Epithelial cell of prostate (primary cell): ENCODE measurements around the gene IKZF3.
"Not testable (repeated sequence)": the region's sequence is repeated elsewhere in the genome, so short reads cannot be mapped to it uniquely, and the experiment has no call there.

Experiments used
- DNase-seq: peaks from one replicate; pipeline ENCODE4 v3.0.0-alpha.2; 2011; ENCODE audit warnings: low read depth, low spot score
- H3K27ac ChIP-seq: fragments of 450-650 bp; 2 replicates; pipeline ENCODE4 v1.5.1; 2017; ENCODE audit warnings: mild to moderate bottlenecking

IKZF3 gene

DNA sequence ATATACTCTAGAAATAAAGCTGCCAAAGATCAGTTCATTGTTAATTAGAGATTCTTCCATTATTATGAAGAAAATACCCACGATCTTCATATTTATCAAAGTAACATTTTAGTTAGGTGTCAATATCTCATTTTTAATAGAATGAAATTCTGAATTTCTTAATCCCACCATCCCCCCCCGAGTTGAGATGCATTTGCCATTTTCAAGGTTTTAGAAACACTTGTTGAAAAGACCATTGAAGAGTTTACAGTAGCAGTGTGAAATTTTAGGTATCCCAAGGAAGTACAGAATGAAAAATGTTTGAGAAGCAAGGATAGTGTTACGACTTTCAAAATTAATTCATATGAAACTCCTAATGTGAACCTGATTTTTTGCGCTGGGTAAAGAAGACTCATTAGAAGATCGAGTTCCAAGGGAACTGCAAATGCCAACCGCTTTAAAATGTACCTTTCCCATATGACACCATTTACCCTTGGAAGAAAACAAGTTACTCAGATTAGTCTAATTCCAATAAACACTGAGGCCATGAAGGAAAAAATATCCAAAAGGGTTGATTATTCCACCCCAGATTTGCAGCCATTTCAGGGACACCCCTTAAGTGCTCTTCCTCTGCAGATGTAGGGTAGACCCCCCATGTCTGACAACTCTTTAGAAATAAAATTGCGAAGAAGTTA, 731 bp downstream of the IKZF3 start:
- H3K27ac ChIP-seq, result no peak overlapping the region
- DNase-seq, result no peak

DNA sequence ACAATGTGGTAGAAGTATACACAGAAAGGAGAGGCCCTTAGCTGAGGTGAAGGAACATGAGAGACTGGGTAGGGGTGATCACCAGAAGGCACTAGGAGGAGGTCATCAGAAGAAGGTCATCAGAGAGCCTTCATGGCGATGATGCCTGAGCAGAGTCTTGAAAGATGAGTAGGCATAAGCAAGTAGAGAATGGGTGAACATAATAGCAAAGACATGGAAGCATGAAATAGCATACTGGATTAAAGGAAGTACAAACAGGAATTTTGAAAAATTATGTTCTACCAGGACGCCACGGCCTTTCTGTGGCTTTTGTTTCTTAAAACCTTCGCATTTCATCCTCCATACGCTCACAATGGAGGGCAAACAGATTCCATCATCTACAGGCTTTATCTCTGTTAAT, 2.9 kb downstream of the IKZF3 start:
- no peak for DNase-seq
- no peak overlapping the region for H3K27ac ChIP-seq

DNA sequence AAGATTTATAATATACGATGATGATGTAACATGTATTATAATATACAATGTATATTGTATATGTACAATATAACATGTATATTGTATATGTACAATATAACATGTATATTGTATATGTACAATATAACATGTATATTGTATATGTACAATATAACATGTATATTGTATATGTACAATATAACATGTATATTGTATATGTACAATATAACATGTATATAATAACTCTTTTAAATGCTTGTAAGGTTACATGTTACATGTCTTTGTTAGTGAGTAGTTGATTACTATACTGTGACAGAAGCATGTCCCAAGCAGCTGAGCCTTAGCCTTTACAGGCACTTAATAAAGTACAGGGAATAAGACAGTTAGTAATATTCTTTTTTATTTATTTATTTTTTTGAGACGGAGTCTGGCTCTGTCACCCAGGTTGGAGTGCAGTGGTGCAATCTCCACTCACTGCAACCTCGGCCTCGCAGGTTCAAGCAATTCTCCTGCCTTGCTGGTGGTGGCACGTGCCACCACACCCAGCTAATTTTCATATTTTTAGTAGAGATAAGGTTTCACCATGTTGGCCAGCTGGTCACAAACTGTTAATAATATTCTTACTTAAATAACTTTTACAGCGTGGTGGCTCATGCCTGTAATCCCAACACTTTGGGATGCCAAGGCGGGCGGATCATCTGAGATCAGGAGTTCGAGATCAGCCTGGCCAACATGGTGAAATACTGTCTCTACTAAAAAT, 8.0 kb downstream of the IKZF3 start:
- not testable (repeated sequence) for H3K27ac ChIP-seq, DNase-seq

DNA sequence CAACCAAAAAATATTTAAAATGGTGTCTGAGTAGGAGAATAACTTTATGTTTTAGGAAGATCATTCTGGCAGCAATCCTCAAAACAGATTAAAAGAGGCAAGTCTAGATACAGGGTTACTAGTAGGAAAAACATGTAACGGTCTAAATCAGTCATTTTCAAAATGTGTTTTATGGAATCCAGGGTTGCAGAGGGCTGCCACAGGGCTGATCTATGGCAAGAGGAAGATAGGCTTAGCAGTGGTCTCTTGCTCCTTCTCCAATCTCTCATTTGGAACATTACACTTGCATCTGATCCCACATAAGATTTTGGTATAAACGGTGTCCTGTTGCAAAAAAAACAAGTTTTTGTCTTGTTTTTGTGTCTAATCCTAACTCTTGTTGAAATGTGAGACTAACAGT, 9.2 kb downstream of the IKZF3 start:
- DNase-seq, result no peak
- H3K27ac ChIP-seq, result no peak overlapping the region

DNA sequence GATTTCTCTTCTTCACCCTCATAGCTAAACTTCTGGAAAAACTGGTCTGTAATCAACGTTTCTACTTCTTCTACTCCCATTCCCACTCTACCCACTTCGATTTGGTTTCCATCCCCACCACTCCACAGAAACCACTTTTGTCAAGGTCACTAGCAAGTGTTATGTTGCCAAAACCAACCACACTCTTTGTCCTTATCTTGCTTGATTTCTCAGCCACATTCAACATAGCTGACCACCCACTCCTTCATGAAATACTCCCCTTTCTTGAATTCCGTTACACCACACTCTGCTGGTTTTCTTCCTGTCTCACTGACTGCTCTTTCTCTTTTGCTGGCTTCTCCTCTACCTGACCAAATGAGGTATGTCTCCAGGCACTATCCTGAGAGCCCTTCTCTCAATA, 11.9 kb downstream of the IKZF3 start:
- DNase-seq, result no peak

DNA sequence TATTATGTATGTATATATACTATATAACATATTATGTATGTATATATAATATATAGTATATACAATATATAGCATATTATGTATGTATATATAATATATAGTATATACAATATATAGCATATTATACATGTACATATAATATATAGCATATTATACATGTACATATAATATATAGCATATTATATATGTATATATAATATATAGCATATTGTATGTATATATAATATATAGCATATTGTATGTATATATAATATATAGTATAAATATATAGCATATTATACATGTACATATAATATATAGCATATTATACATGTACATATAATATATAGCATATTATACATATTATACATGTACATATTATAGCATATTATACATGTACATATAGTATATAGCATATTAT, 13.9 kb downstream of the IKZF3 start:
- not testable (repeated sequence) for H3K27ac ChIP-seq, DNase-seq

More for the DNA sequence above, 11.9 kb downstream of the IKZF3 start:
- H3K27ac ChIP-seq, result no peak overlapping the region

DNA sequence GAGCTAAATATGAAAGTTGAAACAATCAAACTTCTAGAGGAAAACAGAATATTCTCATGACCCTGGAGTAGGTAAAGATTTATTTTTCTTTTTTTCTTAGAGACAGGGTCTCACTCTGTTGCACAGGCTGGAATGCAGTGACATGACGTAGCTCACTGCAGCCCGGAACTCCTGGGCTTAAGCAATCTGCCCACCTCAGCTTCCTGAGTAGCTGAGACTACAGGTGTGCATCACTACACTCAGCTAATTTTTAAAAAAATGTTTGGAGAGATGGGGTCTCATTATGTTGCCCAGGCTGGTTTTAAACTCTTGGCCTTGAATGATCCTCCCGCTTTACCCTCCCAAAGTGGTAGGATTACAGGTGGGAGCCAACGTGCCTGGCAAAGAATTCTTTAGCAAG, 15.5 kb downstream of the IKZF3 start:
- H3K27ac ChIP-seq, result no peak overlapping the region
- DNase-seq, result no peak

DNA sequence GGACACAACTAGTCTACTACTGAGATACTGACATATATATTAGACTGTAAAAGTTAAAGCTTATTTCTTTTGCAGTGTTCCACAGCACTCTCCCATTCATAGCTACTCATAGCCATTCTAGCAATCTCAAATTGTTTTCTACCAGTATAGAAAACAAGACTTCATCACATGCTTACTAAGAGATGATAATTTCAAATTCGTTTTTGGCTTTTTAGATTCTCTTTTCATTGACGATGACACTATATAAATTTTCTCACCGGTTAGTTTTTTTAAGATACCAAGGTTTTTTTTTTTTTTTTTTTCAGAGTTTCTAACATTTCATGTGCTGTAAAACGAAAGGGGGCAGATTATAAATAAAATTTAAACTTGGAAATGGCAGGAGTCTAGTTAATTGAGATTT, 17.9 kb downstream of the IKZF3 start:
- DNase-seq, result no peak
- H3K27ac ChIP-seq, result no peak overlapping the region

DNA sequence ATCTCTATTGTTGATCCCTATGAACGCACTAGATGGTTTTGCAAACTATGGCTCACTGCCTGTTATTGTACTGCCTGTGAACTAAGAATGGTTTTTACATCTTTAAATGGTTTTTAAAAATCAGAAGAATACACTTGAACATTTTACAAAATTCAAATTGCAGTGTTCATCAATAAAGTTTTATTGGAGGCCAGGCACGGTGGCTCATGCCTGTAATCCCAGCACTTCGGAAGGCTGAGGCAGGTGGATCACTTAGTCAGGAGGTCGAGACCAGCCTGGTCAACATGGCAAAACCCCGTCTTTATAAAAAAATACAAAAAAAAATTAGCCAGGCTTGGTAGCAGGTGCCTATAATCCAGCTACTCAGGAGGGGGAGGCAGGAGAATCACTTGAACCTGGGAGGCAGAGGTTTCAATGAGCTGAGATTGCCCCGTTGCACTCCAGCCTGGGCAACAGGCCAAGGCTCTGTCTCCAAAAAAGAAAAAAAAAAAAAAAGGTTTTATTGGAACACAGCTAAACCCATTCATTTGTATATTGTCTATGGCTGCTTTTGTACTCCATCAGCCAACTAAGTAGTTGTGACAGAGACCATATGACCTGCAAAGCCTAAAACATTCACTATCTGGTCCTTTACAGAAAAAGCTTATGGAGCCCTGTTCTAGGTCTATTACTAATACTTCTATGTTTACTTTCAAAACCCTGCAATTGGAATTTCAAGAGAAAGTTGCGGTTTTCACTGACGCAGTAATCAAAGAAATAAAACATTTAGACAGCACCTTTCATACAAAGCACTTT, 18.9 kb downstream of the IKZF3 start:
- H3K27ac ChIP-seq, result no peak overlapping the region
- DNase-seq, result no peak

DNA sequence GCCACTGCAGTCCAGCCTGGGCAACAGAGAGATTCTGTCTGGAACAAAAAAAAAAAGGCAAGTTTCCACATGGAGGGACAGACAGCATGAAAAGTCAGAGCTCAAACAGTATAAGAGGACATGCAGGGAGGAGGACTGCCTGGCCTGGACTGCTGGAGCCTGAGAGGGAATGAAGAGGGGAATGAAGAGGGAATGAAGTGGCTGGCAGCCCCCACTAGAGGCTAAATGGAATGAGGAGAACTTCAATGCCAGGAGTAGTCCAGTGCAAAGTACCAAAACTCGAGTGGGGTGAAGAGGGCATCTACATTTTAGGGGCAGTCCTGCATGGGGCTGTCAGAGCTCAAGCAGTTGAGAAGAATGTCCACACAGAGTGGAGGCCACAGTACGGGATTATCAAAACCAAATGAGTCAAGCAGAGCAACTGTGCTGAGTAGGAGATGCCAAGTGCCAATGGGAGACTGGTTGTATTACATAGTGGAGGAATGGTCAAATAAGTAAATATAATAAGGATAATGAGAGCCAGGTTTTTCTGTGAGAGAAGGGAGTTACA, 22.9 kb downstream of the IKZF3 start:
- H3K27ac ChIP-seq, result no peak overlapping the region
- no peak for DNase-seq

DNA sequence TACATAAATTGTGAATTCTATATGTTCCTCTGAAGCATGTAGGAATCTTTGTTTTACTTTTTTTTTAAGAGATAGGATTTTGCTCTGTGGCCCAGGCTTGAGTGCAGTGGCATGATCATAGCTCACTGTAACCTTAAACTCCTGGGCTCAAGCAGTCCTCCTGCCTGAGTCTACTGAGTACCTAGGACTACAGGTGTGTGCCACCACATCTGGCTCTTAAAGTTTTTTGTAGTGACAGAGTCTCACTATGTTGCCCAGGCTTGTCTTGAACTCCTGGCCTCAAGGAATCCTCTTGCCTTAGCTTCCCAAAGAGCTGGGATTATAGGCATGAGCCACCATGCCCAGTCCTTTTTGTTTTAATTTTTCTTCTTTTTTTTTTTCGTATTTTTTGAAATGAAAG, 25.3 kb downstream of the IKZF3 start:
- H3K27ac ChIP-seq, result no peak overlapping the region
- DNase-seq, result no peak

DNA sequence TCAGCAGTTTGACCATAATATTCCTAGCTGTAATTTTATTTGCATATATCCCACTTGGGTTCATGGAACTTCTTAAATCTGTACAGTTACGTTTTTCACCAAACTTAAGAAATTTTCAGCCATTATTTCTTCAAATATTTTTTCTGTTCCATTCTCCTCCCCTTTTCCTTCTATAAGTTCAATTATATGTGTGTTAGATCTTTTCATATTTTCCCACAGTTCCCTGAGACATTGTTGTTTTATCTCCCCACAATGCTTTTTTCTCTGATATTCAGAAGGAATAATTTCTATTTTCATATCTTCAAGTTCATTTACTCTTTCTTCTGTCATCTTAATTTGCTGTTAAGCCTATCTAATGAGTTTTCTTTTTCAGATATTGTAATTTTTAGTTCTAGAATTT, 26.1 kb downstream of the IKZF3 start:
- DNase-seq, result no peak
- H3K27ac ChIP-seq, result no peak overlapping the region

DNA sequence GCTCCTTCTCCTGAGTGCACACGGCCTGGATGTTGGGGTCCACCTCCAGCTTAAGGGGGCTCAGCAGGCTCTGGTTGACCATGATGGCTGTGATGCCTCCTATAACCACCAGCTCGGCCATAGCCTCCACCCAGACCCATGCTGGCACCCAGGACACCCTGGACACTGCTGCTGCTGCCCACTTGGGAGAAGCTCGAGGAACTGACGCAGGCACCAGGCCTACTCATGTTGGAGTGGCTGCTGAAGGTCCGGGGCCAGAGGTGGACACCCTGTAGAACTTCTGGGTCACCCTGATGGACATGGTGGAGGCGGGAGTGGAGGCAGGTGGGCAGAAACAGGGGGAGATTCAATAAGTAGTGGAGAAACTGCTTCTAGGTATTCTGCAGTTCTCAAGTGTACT, 28.0 kb downstream of the IKZF3 start:
- no peak for DNase-seq
- no peak overlapping the region for H3K27ac ChIP-seq

DNA sequence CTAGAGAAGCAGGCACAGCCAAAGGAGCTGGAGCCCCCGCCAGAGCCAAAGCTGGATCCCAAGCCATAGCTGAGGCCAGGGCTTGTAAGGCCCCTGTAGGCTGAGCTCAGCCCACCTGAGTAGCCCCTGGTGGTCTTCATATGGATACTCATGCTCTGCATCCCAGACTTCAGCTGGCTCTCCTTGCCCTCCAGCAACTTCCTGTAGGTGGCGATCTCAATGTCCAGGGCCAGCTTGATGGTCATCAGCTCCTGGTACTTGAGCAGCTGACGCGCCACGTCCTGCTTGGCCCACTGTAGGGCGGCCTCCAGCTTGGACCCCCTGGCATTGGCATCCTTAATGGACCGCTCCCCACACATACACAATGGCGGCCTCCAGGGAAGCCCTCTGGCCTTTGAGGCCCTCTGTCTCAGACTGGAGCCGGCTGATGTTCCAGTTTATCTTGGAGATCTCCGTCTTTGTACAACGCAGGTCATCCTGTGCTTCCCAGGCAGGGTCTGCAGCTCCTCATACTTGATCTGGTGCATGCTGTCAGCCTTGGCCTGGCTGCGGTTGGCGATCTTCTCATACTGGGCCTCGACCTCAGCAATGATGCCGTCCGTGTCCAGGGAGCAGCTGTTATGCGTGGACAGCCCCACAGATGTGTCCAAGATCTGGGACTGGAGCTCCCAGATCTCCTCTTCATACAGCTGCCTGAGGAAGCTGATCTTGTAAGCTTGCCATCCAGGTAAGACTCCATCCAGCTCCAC, 28.9 kb downstream of the IKZF3 start:
- no peak for DNase-seq
- H3K27ac ChIP-seq, result no peak overlapping the region

DNA sequence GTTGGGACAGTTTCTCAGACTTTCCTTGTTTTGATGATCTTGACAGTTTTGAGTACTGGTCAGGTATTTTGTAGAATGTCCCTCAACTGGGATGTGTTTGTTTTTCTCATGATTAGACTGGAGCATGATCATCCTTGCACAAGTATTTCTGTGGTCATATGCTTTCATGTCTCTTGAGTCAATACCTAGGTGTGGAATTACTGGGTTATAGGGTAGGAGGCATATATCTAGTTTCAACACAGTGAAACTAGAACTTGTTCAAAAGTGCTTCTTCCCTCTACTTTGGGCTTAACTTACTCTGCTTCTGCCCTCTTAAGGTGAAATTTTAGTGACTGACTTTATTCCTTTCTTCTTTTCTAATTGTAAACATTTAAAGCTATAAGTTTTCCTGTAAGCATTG, 30.1 kb downstream of the IKZF3 start:
- H3K27ac ChIP-seq, result no peak overlapping the region
- DNase-seq, result no peak

DNA sequence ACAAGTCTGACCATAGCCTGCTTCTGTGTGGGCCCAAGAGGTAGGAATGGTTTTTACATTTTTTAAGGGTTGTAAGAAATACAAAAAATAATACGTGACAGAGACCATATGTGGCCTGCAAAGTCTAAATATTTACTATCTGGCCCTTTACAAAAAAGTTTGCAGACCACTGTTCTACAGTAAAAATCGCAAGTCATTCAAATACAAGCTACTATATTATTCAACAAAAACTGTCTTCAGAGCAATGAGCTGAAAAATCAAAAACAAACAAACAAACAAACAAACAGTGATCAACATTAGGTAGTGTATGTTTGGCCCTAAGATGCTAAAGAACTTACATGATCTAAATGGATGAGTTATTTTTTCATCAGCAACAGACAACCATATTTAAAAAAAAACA, 32.5 kb downstream of the IKZF3 start:
- H3K27ac ChIP-seq, result no peak overlapping the region
- no peak for DNase-seq

DNA sequence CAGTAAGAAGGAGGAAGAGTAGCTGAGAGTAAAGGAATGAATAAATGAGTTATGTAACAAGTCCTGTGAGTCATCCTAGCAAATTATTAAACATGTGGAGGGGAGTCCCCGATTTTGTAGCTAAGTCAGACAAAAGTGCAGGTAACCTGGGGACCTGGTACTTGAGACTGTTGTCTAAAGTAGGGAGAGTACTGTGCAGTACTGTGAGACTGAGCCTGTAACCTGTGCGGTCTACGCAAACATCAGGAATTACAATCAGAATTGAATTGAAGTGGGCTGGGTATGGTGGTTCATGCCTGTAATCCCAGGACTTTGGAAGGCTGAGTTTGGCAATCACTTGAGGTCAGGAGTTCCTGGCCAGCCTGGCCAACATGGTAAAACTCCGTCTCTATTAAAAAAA, 35.7 kb downstream of the IKZF3 start:
- no peak for DNase-seq
- H3K27ac ChIP-seq, result no peak overlapping the region

DNA sequence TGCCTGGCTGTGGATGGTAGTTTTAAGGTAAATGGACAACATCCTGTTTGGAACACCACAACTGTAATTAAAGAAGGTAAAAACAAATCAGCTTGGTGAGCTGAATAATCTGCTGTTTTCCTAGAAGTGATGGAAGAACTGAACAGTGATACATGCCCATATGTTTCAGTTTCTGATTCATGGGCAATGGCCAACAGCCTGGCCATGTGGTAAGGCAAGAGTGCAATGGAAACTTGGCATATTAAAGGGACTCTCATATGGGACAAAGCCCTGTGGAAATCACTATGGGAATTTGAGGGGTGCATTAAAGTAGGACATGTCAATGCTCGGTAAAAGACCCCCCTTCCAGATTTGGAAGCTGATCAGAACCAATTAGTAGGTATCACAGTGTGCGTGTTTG, 37.8 kb downstream of the IKZF3 start:
- DNase-seq, result no peak
- H3K27ac ChIP-seq, result no peak overlapping the region

DNA sequence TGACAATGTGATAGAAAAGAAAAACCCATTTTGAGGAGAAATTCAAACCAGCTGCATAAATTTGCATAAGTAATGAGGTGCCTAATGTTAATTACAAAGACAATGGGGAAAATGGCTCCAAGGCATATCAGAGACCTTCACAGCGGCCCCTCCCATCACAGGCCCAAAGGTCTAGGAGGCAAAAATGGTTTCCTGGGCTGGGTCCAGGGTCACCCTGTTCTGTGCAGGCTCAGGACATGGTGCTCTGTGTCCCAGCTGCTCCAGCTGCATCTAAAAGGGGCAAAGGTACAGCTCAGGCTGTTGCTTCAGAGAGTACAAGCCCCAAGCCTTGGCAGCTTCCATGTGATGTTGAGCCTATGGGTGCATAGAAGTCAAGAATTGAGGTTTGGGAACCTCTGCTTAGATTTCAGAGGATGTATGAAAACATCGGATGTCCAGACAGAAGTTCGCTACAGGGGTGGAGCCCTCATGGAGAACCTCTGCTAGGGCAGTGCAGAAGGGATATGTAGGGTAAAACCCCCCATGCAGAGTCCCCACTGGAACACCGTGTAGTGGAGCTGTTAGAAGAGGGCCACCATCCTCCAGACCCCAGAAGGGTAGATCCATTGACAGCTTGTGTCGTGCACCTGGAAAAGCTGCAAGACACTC, 40.6 kb downstream of the IKZF3 start:
- H3K27ac ChIP-seq, result no peak overlapping the region
- DNase-seq, result no peak

DNA sequence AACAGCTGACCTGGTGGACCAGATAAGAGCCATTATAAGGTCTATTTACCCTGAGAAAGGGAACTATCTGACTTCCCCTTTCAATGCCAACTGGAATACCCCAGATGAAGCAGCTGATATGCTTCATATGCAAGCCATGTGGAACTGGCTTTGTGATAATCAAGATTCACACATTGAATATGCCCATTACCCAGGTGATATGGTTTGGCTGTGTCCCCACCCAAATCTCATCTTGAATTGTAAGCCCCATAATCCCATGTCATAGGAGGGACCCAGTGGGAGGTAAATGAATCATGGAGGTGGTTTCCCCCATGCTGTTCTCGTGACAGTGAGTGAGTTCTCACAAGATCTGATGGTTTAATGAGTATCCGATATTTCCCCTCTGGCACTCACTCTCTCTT, 42.1 kb downstream of the IKZF3 start:
- no peak for DNase-seq
- H3K27ac ChIP-seq, result no peak overlapping the region
